SK-N-SH (cell line): Measurements from ENCODE around the gene CCDC106. TPM values are rescaled to one million over a fixed set of nuclear protein-coding genes. Genes with fewer than 3 reads are reported as not detected.

Source experiments
- CTCF ChIA-PET: fragments of 300-600, 350-600 bp; formaldehyde crosslinking; extraction: SDS; loops from one replicate; lab custom pipeline; 2021; lab: Yijun Ruan, JAX
- POLR2A ChIA-PET: fragments of 350-600 bp; sonication (Branson Sonifier 250); formaldehyde crosslinking; extraction: SDS; loops from one replicate; lab custom pipeline; 2020; ENCODE audit warnings: antibody characterized with exemption, inconsistent platforms; lab: Yijun Ruan, JAX
- DNase-seq: peaks from one replicate; pipeline ENCODE4 v3.0.0; 2012
- H2AFZ ChIP-seq: fragments of 200-600 bp; sonication (generic); 2 replicates; pipeline ENCODE4 v1.8.1; 2016; ENCODE audit warnings: antibody characterized with exemption, mild to moderate bottlenecking, low read depth
- H3F3A ChIP-seq: fragments of 200-600 bp; sonication (generic); replicated peaks from 2 replicates; pipeline ENCODE3; 2016; ENCODE audit warnings: antibody characterized with exemption, mild to moderate bottlenecking; ENCODE audit not compliant: insufficient read depth
- H3K27ac ChIP-seq, 2 experiments: fragments of 200-500 bp in 1 of 2; fragments of 200-600 bp in 1 of 2; sonication (Bioruptor generic) in 1 of 2; sonication (generic), shearing (Covaris generic) in 1 of 2; 2 replicates each; pipeline versions ENCODE4 v1.5.1 to v1.6.1; 2014 to 2016; ENCODE audit warnings: low read depth in 2 of 2, inconsistent platforms in 1 of 2, low read length in 1 of 2, mild to moderate bottlenecking in 1 of 2, mixed read lengths in 1 of 2
- H3K27me3 ChIP-seq: fragments of 200-600 bp; sonication (generic), shearing (Covaris generic); 2 replicates; pipeline ENCODE4 v1.6.1; 2016; ENCODE audit warnings: mixed run types; ENCODE audit not compliant: insufficient read depth
- H3K36me3 ChIP-seq, 2 experiments: fragments of 200-500 bp in 1 of 2; fragments of 200-600 bp in 1 of 2; sonication (Bioruptor generic) in 1 of 2; sonication (generic) in 1 of 2; replicated peaks in 1 of 2; 2 replicates each; pipeline versions ENCODE3 to v1.5.1; 2014 to 2016; ENCODE audit warnings: low read length in 1 of 2, mild to moderate bottlenecking in 1 of 2; ENCODE audit not compliant: insufficient read depth in 2 of 2, control insufficient read depth in 1 of 2
- H3K4me1 ChIP-seq, 2 experiments: fragments of 200-500 bp in 1 of 2; fragments of 200-600 bp in 1 of 2; sonication (Bioruptor generic) in 1 of 2; sonication (generic), shearing (Covaris generic) in 1 of 2; 2 replicates each; pipeline versions ENCODE4 v1.5.1 to v1.6.1; 2014 to 2016; ENCODE audit warnings: low read depth in 1 of 2, low read length in 1 of 2, mixed run types in 1 of 2; ENCODE audit not compliant: insufficient read depth in 2 of 2, control insufficient read depth in 1 of 2
- H3K4me2 ChIP-seq: fragments of 200-600 bp; sonication (generic), shearing (Covaris generic); 2 replicates; pipeline ENCODE4 v1.6.1; 2017; ENCODE audit warnings: mixed run types
- H3K4me3 ChIP-seq, 2 experiments: fragments of 200-500 bp in 1 of 2; fragments of 200-600 bp in 1 of 2; sonication (Bioruptor generic) in 1 of 2; sonication (generic), shearing (Covaris generic) in 1 of 2; 2 replicates each; pipeline versions ENCODE4 v1.5.1 to v1.8.1; 2014 to 2016; ENCODE audit warnings: low read depth in 2 of 2, inconsistent platforms in 1 of 2, low read length in 1 of 2, mild to moderate bottlenecking in 1 of 2, mixed read lengths in 1 of 2, moderate library complexity in 1 of 2
- H3K79me2 ChIP-seq: fragments of 200-600 bp; sonication (generic); 2 replicates; pipeline ENCODE4 v1.8.1; 2017; ENCODE audit warnings: mild to moderate bottlenecking; ENCODE audit not compliant: insufficient read depth
- H3K9ac ChIP-seq: fragments of 200-600 bp; sonication (generic); 2 replicates; pipeline ENCODE4 v1.6.1; 2017; ENCODE audit warnings: mixed run types
- H3K9me2 ChIP-seq: fragments of 200-600 bp; sonication (generic); 2 replicates; pipeline ENCODE4 v1.6.1; 2017; ENCODE audit warnings: mixed run types
- H3K9me3 ChIP-seq: fragments of 200-600 bp; sonication (generic); 2 replicates; pipeline ENCODE4 v1.6.1; 2017; ENCODE audit warnings: mixed run types, mild to moderate bottlenecking, moderate library complexity
- H4K20me1 ChIP-seq: fragments of 200-600 bp; sonication (generic); 2 replicates; pipeline ENCODE4 v1.6.1; 2017; ENCODE audit warnings: mild to moderate bottlenecking, mixed run types; ENCODE audit not compliant: insufficient read depth
- ELF1 ChIP-seq: IDR thresholded peaks from 2 replicates; pipeline ENCODE4 v1.4.0; 2012
- FOXJ3 ChIP-seq: sonication (generic); formaldehyde crosslinking; IDR thresholded peaks from 2 replicates; pipeline ENCODE4 v1.5.1; 2020; ENCODE audit warnings: mild to moderate bottlenecking, missing genetic modification reagents
- GABPA ChIP-seq: IDR thresholded peaks from 2 replicates; pipeline ENCODE4 v1.4.0; 2012; ENCODE audit warnings: low read depth, mild to moderate bottlenecking
- MAX ChIP-seq: IDR thresholded peaks from 2 replicates; pipeline ENCODE4 v1.4.0; 2012; ENCODE audit warnings: low read depth
- MXI1 ChIP-seq: IDR thresholded peaks from 2 replicates; pipeline ENCODE4 v1.6.1; 2012; ENCODE audit warnings: mild to moderate bottlenecking, low read depth, low read length, improper control_type of control experiment
- NRF1 ChIP-seq: IDR thresholded peaks from 2 replicates; pipeline ENCODE4 v1.6.1; 2012; ENCODE audit warnings: low read depth, mild to moderate bottlenecking, low read length
- RAD21 ChIP-seq: IDR thresholded peaks from 2 replicates; pipeline ENCODE4 v1.6.1; 2012; ENCODE audit warnings: mild to moderate bottlenecking, low read length
- REST ChIP-seq: IDR thresholded peaks from 2 replicates; pipeline ENCODE4 v1.6.1; 2012; ENCODE audit warnings: mild to moderate bottlenecking, low read depth, low read length, moderate library complexity
- TAF1 ChIP-seq: IDR thresholded peaks from 2 replicates; pipeline ENCODE4 v1.6.1; 2012; ENCODE audit warnings: low read depth, mild to moderate bottlenecking, low read length, moderate library complexity, borderline replicate concordance
- TEAD4 ChIP-seq: IDR thresholded peaks from 2 replicates; pipeline ENCODE4 v1.4.0; 2012; ENCODE audit warnings: mild to moderate bottlenecking, borderline replicate concordance; ENCODE audit not compliant: insufficient read depth
- ZBTB33 ChIP-seq: IDR thresholded peaks from 2 replicates; pipeline ENCODE4 v1.4.0; 2012; ENCODE audit warnings: low read depth, borderline replicate concordance
- whole genome bisulfite sequencing: methylation state at CpG from one replicate; pipeline ENCODE4 v1.1.6; 2017; ENCODE audit warnings: low lambda C conversion rate; 5-methylcytosine and 5-hydroxymethylcytosine counted together
- polyA plus RNA-seq, 3 experiments: library from polyadenylated mRNA; depleted of rRNA; stranded (reverse); fragments of >200 nt; gene quantifications; 2 replicates each; pipeline ENCODE4 v1.2.3, GENCODE V29; 2012
- TF ChIP-seq, protein P1 (sequence below): IDR thresholded peaks from 2 replicates; pipeline ENCODE4 v1.4.0; 2012; ENCODE audit warnings: low read depth, borderline replicate concordance
- TF ChIP-seq, protein P2 (sequence below): IDR thresholded peaks from 2 replicates; pipeline ENCODE4; 2012

CCDC106 gene
- polyA plus RNA-seq, 1 of the 3 experiments (the other 2 are of a cell fraction): 27.1 TPM

GRCh38 chr19:55605207-55605636, 42.8 kb upstream of the CCDC106 start:
- TF ChIP-seq, protein P1, sequence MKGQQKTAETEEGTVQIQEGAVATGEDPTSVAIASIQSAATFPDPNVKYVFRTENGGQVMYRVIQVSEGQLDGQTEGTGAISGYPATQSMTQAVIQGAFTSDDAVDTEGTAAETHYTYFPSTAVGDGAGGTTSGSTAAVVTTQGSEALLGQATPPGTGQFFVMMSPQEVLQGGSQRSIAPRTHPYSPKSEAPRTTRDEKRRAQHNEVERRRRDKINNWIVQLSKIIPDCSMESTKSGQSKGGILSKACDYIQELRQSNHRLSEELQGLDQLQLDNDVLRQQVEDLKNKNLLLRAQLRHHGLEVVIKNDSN: no peak
- no peak for TF ChIP-seq TEAD4
- TF ChIP-seq, protein P2, sequence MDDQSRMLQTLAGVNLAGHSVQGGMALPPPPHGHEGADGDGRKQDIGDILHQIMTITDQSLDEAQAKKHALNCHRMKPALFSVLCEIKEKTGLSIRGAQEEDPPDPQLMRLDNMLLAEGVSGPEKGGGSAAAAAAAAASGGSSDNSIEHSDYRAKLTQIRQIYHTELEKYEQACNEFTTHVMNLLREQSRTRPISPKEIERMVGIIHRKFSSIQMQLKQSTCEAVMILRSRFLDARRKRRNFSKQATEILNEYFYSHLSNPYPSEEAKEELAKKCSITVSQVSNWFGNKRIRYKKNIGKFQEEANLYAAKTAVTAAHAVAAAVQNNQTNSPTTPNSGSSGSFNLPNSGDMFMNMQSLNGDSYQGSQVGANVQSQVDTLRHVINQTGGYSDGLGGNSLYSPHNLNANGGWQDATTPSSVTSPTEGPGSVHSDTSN: no peak
- TF ChIP-seq RAD21: no peak
- TF ChIP-seq FOXJ3: no peak
- TF ChIP-seq GABPA: peak; percentile 85
- TF ChIP-seq MXI1: peak; percentile 76
- no peak for TF ChIP-seq TAF1
- TF ChIP-seq NRF1: peak; percentile 95
- peak; percentile 89 for TF ChIP-seq MAX
- TF ChIP-seq ELF1: peak; percentile 68; the same call in 1 of the 2 replicates
- 0 out of 2 replicates have a peak, but pooled peaks have one; percentile 23 for TF ChIP-seq ZBTB33
- TF ChIP-seq REST: no peak
- Histone ChIP-seq H3K9ac (peak overlapping the region; percentile 93; the same call in 1 of the 2 replicates), H3K4me3 (peak overlapping the region; percentile 88 to 93; a peak in 3 of 4 replicates), H3K36me3 (peaks cover 9 to 23% of the 10 kb centered on the region in 2 experiments), H3K4me2 (peak overlapping the region; percentile 96; the same call in 1 of the 2 replicates), H2AFZ (no peak overlapping the region), H3K4me1 (peaks cover 3 to 21% of the 10 kb centered on the region in 2 experiments; a peak in 3 of 4 replicates), H3K9me3 (no peaks in the 10 kb centered on the region), H3K79me2 (peaks cover 57% of the 10 kb centered on the region), H4K20me1 (peaks cover 28% of the 10 kb centered on the region; the same call in 1 of the 2 replicates), H3K27me3 (no peaks in the 10 kb centered on the region), H3K9me2 (no peaks in the 10 kb centered on the region), H3F3A (peaks cover 24% of the 10 kb centered on the region), H3K27ac (peak overlapping the region; percentile 95 to 97)
- DNase-seq: peak; percentile 97
- CTCF ChIA-PET: interaction anchor here (0.6 to 3.5 kb wide), 19 partner anchors 20 to 749 kb away, joined by 3 to 31 read pairs (median 4); partner anchors contain the start of genes ZNF579 and ZNF784
- POLR2A ChIA-PET: interaction anchor here (0.5 to 2.0 kb wide), 4 partner anchors 14 to 30 kb away, joined by 3 to 10 read pairs (median 3); no protein-coding TSS in a partner anchor
- 2% methylated on average over 16 of the region's 43 CpGs for WGBS
